IMR-90 (cell line): ENCODE measurements around the gene KRT80. TPM values are rescaled to one million over a fixed set of nuclear protein-coding genes. Genes with fewer than 3 reads are reported as not detected.

ENCODE experiments used
- ATAC-seq: fragments of 200-7000 bp; cut with Tn5 transposase; 2 replicates; pipeline ENCODE4 v1.9.1; 2020; ENCODE audit warnings: low read depth, mild to moderate bottlenecking, moderate library complexity
- BruUV-seq: library from RNA; stranded (reverse); fragments of 400-500 nt; replicated peaks from 2 replicates; lab custom pipeline; 2021; lab: Mats Ljungman, UMichigan
- CTCF ChIA-PET: fragments of 300-600 bp; formaldehyde crosslinking; extraction: SDS; loops from one replicate; lab custom pipeline; 2021; ENCODE audit warnings: antibody characterized with exemption; lab: Yijun Ruan, JAX
- POLR2A ChIA-PET: fragments of 300-600 bp; sonication (Branson Sonifier 250); formaldehyde crosslinking; loops from one replicate; lab custom pipeline; 2022; ENCODE audit warnings: antibody characterized with exemption; ENCODE audit not compliant: unreplicated experiment; lab: Charles Lee
- DNase-seq: peaks from one replicate; pipeline ENCODE4 v3.0.0; 2013
- H2AFZ ChIP-seq: replicated peaks from 2 replicates; pipeline ENCODE3; 2013; ENCODE audit warnings: low read length, mild to moderate bottlenecking; ENCODE audit not compliant: poor library complexity
- H2AK5ac ChIP-seq: 2 replicates; pipeline ENCODE4 v1.6.1; 2013; ENCODE audit warnings: low read depth, low read length, inconsistent platforms
- H2AK9ac ChIP-seq: replicated peaks from 2 replicates; pipeline ENCODE3; 2013; ENCODE audit warnings: mild to moderate bottlenecking, low read depth, low read length, moderate library complexity; ENCODE audit not compliant: poor library complexity
- H2BK120ac ChIP-seq: 2 replicates; pipeline ENCODE4 v1.6.1; 2013; ENCODE audit warnings: low read depth, low read length, inconsistent platforms
- H2BK15ac ChIP-seq: 3 replicates; pipeline ENCODE4 v1.6.1; 2013; ENCODE audit warnings: low read depth, low read length, inconsistent platforms
- H2BK20ac ChIP-seq: 2 replicates; pipeline ENCODE4 v1.6.1; 2013; ENCODE audit warnings: low read depth, mild to moderate bottlenecking, inconsistent platforms, low read length, moderate library complexity
- H2BK5ac ChIP-seq: 2 replicates; pipeline ENCODE4 v1.6.1; 2013; ENCODE audit warnings: mild to moderate bottlenecking, low read depth, low read length, inconsistent platforms; ENCODE audit not compliant: poor library complexity, severe bottlenecking
- H3K14ac ChIP-seq: replicated peaks from 2 replicates; pipeline ENCODE4 v1.6.1; 2013; ENCODE audit warnings: low read depth, low read length, inconsistent platforms
- H3K18ac ChIP-seq: 2 replicates; pipeline ENCODE4 v1.6.1; 2013; ENCODE audit warnings: low read depth, low read length, control low read depth
- H3K23ac ChIP-seq: 2 replicates; pipeline ENCODE4 v1.6.1; 2013; ENCODE audit warnings: low read depth, low read length, inconsistent platforms
- H3K27ac ChIP-seq: 2 replicates; pipeline ENCODE4 v1.5.1; 2013; ENCODE audit warnings: mild to moderate bottlenecking, control low read depth, low read length; ENCODE audit not compliant: insufficient read depth
- H3K27me3 ChIP-seq: 2 replicates; pipeline ENCODE4 v1.6.1; 2013; ENCODE audit warnings: low read length; ENCODE audit not compliant: control insufficient read depth, insufficient read depth
- H3K36me3 ChIP-seq: 2 replicates; pipeline ENCODE4 v1.6.1; 2013; ENCODE audit warnings: low read length, mixed read lengths; ENCODE audit not compliant: control insufficient read depth, insufficient read depth
- H3K4ac ChIP-seq: 2 replicates; pipeline ENCODE4 v1.6.1; 2013; ENCODE audit warnings: low read depth, low read length, inconsistent platforms
- H3K4me1 ChIP-seq: 2 replicates; pipeline ENCODE4 v1.6.1; 2013; ENCODE audit warnings: low read length, mixed read lengths; ENCODE audit not compliant: control insufficient read depth, insufficient read depth
- H3K4me2 ChIP-seq: 2 replicates; pipeline ENCODE4 v1.6.1; 2013; ENCODE audit warnings: low read depth, mild to moderate bottlenecking, control low read depth, low read length, moderate library complexity
- H3K4me3 ChIP-seq: 2 replicates; pipeline ENCODE4 v1.5.1; 2013; ENCODE audit warnings: low read depth, mild to moderate bottlenecking, control low read depth, low read length, moderate library complexity; ENCODE audit not compliant: insufficient read depth
- H3K56ac ChIP-seq: 2 replicates; pipeline ENCODE4 v1.6.1; 2013; ENCODE audit warnings: low read length, inconsistent platforms; ENCODE audit not compliant: insufficient read depth; ENCODE audit errors: extremely low read depth
- H3K79me1 ChIP-seq, 2 experiments: 2 replicates each; pipeline ENCODE4 v1.6.1; 2013; ENCODE audit warnings: low read length in 2 of 2, inconsistent platforms in 1 of 2, low read depth in 1 of 2
- H3K9ac ChIP-seq: 2 replicates; pipeline ENCODE4 v1.6.1; 2013; ENCODE audit warnings: low read depth, low read length, control low read depth
- H3K9me1 ChIP-seq: 2 replicates; pipeline ENCODE4 v1.6.1; 2013; ENCODE audit warnings: low read length, inconsistent platforms; ENCODE audit not compliant: insufficient read depth
- H3K9me3 ChIP-seq: 2 replicates; pipeline ENCODE4 v1.6.1; 2013; ENCODE audit warnings: low read length; ENCODE audit not compliant: control insufficient read depth, insufficient read depth
- H4K20me1 ChIP-seq: 2 replicates; pipeline ENCODE4 v1.6.1; 2013; ENCODE audit warnings: low read length, inconsistent platforms; ENCODE audit not compliant: insufficient read depth
- H4K5ac ChIP-seq: 2 replicates; pipeline ENCODE4 v1.6.1; 2013; ENCODE audit warnings: mild to moderate bottlenecking, low read depth, low read length, control low read depth
- H4K8ac ChIP-seq, 2 experiments: 2 replicates each; pipeline ENCODE4 v1.6.1; 2013; ENCODE audit warnings: low read depth in 2 of 2, low read length in 2 of 2, control low read depth in 1 of 2, inconsistent platforms in 1 of 2
- H4K91ac ChIP-seq: 2 replicates; pipeline ENCODE4 v1.6.1; 2013; ENCODE audit warnings: low read depth, low read length, inconsistent platforms; ENCODE audit not compliant: insufficient read depth
- BHLHE40 ChIP-seq: fragments of 150-350 bp; IDR thresholded peaks from 2 replicates; pipeline ENCODE4 v1.6.1; 2016; ENCODE audit warnings: mild to moderate bottlenecking, low read depth, low read length
- CEBPB ChIP-seq: IDR thresholded peaks from 2 replicates; pipeline ENCODE4 v1.6.1; 2012; ENCODE audit warnings: low read depth, low read length, improper control_type of control experiment
- CHD1 ChIP-seq: IDR thresholded peaks from 2 replicates; pipeline ENCODE4 v1.6.1; 2012; ENCODE audit warnings: low read depth, low read length, improper control_type of control experiment
- FOS ChIP-seq: fragments of 150-350 bp; IDR thresholded peaks from 2 replicates; pipeline ENCODE4 v1.6.1; 2016; ENCODE audit warnings: low read depth, low read length
- MAFK ChIP-seq: IDR thresholded peaks from 2 replicates; pipeline ENCODE4 v1.6.1; 2012; ENCODE audit warnings: low read depth, low read length, improper control_type of control experiment
- MAZ ChIP-seq: IDR thresholded peaks from 2 replicates; pipeline ENCODE4 v1.6.1; 2012; ENCODE audit warnings: low read depth, mild to moderate bottlenecking, low read length, improper control_type of control experiment, moderate library complexity, borderline replicate concordance
- MXI1 ChIP-seq: IDR thresholded peaks from 2 replicates; pipeline ENCODE4 v1.6.1; 2012; ENCODE audit warnings: low read depth, mild to moderate bottlenecking, low read length, moderate library complexity, borderline replicate concordance
- NFE2L2 ChIP-seq: fragments of 150-350 bp; IDR thresholded peaks from 2 replicates; pipeline ENCODE4 v1.6.1; 2016; ENCODE audit warnings: low read depth, mild to moderate bottlenecking, low read length
- POLR2A ChIP-seq: IDR thresholded peaks from 2 replicates; pipeline ENCODE4 v1.6.1; 2012; ENCODE audit warnings: mild to moderate bottlenecking, low read depth, low read length
- RCOR1 ChIP-seq: IDR thresholded peaks from 2 replicates; pipeline ENCODE4 v1.6.1; 2012; ENCODE audit warnings: mild to moderate bottlenecking, low read length, improper control_type of control experiment; ENCODE audit not compliant: insufficient replicate concordance
- RFX5 ChIP-seq: IDR thresholded peaks from 2 replicates; pipeline ENCODE4 v1.8.0; 2012; ENCODE audit warnings: low read depth, mild to moderate bottlenecking, low read length, moderate library complexity
- WGBS, 2 experiments: methylation state at CpG; one replicate each; pipeline versions ENCODE4 v1.1.5 to v1.1.7; 2013; ENCODE audit warnings: missing lambda C conversion rate in 2 of 2; ENCODE audit not compliant: insufficient read length in 1 of 2; ENCODE audit errors: extremely low coverage in 2 of 2; 5-methylcytosine and 5-hydroxymethylcytosine counted together
- dilution Hi-C: fragments of 300-500 bp; cut with HindIII; formaldehyde crosslinking; loops from one replicate; pipeline ENCODE4 v1.14.3; 2018; ENCODE audit warnings: low sequenced_read_pairs; ENCODE audit not compliant: unreplicated experiment
- in situ Hi-C: fragments of 300-500 bp; cut with MboI; formaldehyde crosslinking; loops from 3 replicates; pipeline ENCODE4 v1.14.3; 2019; ENCODE audit warnings: low sequenced_read_pairs, inconsistent platforms, mixed read lengths
- intact Hi-C: fragments of 100-400 bp; cut with micrococcal nuclease; formaldehyde crosslinking; loops from 2 replicates; pipeline ENCODE4 v1.10.0; 2022
- polyA plus RNA-seq, 3 experiments: library from polyadenylated mRNA; depleted of rRNA; stranded (reverse); fragments of >200 nt; gene quantifications; 2 replicates each; pipeline ENCODE4 v1.2.3, GENCODE V29; 2012; ENCODE audit warnings: low replicate concordance in 1 of 3
- total RNA-seq: library from RNA; depleted of rRNA; stranded (reverse); fragments of >200 nt; gene quantifications from 2 replicates; pipeline ENCODE4 v1.2.3, GENCODE V29; 2012
- TF ChIP-seq, protein P1 (sequence below): fragments of 150-350 bp; IDR thresholded peaks from 2 replicates; pipeline ENCODE4 v1.6.1; 2017; ENCODE audit warnings: mild to moderate bottlenecking, antibody characterized with exemption, low read length, low read depth

Gene KRT80
- total and polyA plus RNA-seq, 2 of the 4 experiments (the other 2 are of a cell fraction) = 0.54 to 3.4 TPM

DNA sequence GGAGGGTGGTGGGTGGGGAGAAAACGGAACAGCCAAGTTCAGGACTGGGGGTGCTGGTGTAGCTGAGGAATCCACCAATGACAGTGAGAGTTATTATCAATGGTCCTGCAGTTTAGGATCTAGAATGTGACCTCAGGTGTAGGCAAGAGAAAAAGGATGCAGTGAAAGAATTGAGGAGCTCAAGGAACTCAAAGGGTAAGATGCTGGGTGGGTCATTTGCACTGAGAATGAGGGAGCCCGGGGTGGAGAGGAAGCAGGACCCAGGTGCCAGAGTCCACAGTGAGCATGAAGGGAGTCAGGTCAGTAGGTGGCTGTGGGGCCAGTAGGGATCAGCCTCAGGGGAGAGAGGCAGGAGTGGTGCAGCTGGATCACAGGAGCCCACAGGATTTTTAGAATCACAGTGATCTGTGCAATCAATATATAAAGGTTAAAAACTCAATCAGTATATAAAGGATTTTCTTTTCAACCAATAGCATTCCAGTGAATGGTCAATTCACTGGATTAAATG, 38.1 kb upstream of the KRT80 start:
- Histone ChIP-seq H3K23ac (peak overlapping the region; percentile 93), H3K79me1 (peaks cover 0 to 17% of the 10 kb centered on the region in 2 experiments; a peak in 2 of 4 replicates), H3K18ac (peak overlapping the region; percentile 67), H2BK20ac (peak overlapping the region; percentile 100), H2BK15ac (peak overlapping the region; percentile 89; the same call in 2 of the 3 replicates), H4K5ac (peak overlapping the region; percentile 88), H2AFZ (peak overlapping the region; percentile 80), H3K4ac (peak overlapping the region; percentile 99), H4K91ac (peak overlapping the region; percentile 98), H3K56ac (peak overlapping the region; percentile 80), H2AK9ac (peak overlapping the region; percentile 12), H4K8ac (peak overlapping the region; percentile 85 to 93), H3K4me2 (no peak overlapping the region), H2BK5ac (peak overlapping the region; percentile 89), H3K27me3 (no peaks in the 10 kb centered on the region), H3K27ac (peak overlapping the region; percentile 82), H3K14ac (peak overlapping the region; percentile 74), H3K9ac (0 out of 2 replicates have a peak overlapping the region, but pooled peaks have one; percentile 30), H2AK5ac (peak overlapping the region; percentile 94), H3K9me3 (no peaks in the 10 kb centered on the region), H3K4me3 (no peak overlapping the region), H3K4me1 (peaks cover 23% of the 10 kb centered on the region), H3K9me1 (peaks cover 29% of the 10 kb centered on the region), H3K36me3 (no peaks in the 10 kb centered on the region), H4K20me1 (no peaks in the 10 kb centered on the region), H2BK120ac (peak overlapping the region; percentile 100)
- POLR2A ChIA-PET = no interaction called here
- no TSS peak for BruUV-seq
- in situ Hi-C loops = no loop called here
- 88% methylated on average over 1 of the region's 2 CpGs; no CpG with 5 or more reads in 1 of the 2 experiments for WGBS, 2 experiments
- ATAC-seq (peak; percentile 32), DNase-seq (no peak)
- TF ChIP-seq FOS (no peak), RCOR1 (no peak), CHD1 (no peak), RFX5 (no peak), NFE2L2 (no peak), POLR2A (no peak), MAFK (no peak), MXI1 (no peak), BHLHE40 (no peak), MAZ (no peak), CEBPB (no peak)
- TF ChIP-seq, protein P1, sequence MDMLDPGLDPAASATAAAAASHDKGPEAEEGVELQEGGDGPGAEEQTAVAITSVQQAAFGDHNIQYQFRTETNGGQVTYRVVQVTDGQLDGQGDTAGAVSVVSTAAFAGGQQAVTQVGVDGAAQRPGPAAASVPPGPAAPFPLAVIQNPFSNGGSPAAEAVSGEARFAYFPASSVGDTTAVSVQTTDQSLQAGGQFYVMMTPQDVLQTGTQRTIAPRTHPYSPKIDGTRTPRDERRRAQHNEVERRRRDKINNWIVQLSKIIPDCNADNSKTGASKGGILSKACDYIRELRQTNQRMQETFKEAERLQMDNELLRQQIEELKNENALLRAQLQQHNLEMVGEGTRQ = no peak
- dilution Hi-C loops = no loop called here
- intact Hi-C loops = loop anchor here (5.0 kb wide), 1 partner anchor 47 kb away; no protein-coding TSS in a partner anchor
- CTCF ChIA-PET = no interaction called here
